Stomach (tissue), 9 donors: ENCODE measurements around the gene MBD4. TPM values are rescaled to one million over a fixed set of nuclear protein-coding genes. Genes with fewer than 3 reads are reported as not detected.

Experiments
- DNase-seq, 2 donors: peaks; one replicate each; pipeline versions ENCODE4 v3.0.0 to v3.0.0-alpha.2; 2013 to 2019
- H3K27ac ChIP-seq, 5 donors: fragments of 200-600 bp in 4 of 5; sonication (generic) in 4 of 5; one replicate each; pipeline ENCODE4 v1.5.1; 2013 to 2019; ENCODE audit warnings: mild to moderate bottlenecking in 1 of 5, moderate library complexity in 1 of 5
- H3K27me3 ChIP-seq, 3 donors: fragments of 200-600 bp; sonication (generic); one replicate each; pipeline ENCODE4 v1.5.1; 2017 to 2019; ENCODE audit warnings: mixed run types in 1 of 3
- H3K36me3 ChIP-seq, 4 donors: fragments of 200-600 bp; sonication (generic); 1 replicate in 3 of 4; 2 replicates in 1 of 4; pipeline ENCODE4 v1.5.1; 2016 to 2019
- H3K4me1 ChIP-seq, 4 donors: fragments of 200-600 bp; sonication (generic); one replicate each; pipeline ENCODE4 v1.5.1; 2016 to 2019
- H3K4me3 ChIP-seq, 4 donors: fragments of 200-600 bp; sonication (generic) in 3 of 4; one replicate each; pipeline ENCODE4 v1.5.1; 2016 to 2019; ENCODE audit warnings: mild to moderate bottlenecking in 1 of 4
- H3K9me3 ChIP-seq, 4 donors: fragments of 200-600 bp; sonication (generic); one replicate each; pipeline ENCODE4 v1.5.1; 2016 to 2019
- CTCF ChIP-seq, 7 experiments: fragments of 450-650 bp in 4 of 7; fragments of 200-600 bp in 3 of 7; sonication (generic) in 3 of 7; IDR thresholded peaks; one replicate each; pipeline ENCODE4 v1.5.1; 2016 to 2019; ENCODE audit warnings: antibody characterized with exemption in 7 of 7, control low read depth in 2 of 7, mild to moderate bottlenecking in 1 of 7
- EP300 ChIP-seq: sonication (generic); formaldehyde crosslinking; IDR thresholded peaks from one replicate; pipeline ENCODE4 v1.6.1; 2017; ENCODE audit warnings: antibody characterized with exemption
- POLR2A ChIP-seq, 4 donors: fragments of 450-650 bp; IDR thresholded peaks; one replicate each; pipeline ENCODE4 v1.6.1; 2016; ENCODE audit warnings: antibody characterized with exemption in 4 of 4, control low read depth in 2 of 4, mild to moderate bottlenecking in 1 of 4, moderate library complexity in 1 of 4
- POLR2AphosphoS5 ChIP-seq, 3 donors: sonication (generic); formaldehyde crosslinking; IDR thresholded peaks; one replicate each; pipeline ENCODE4 v1.6.1; 2016; ENCODE audit warnings: antibody characterized with exemption in 3 of 3
- WGBS, 5 donors: extraction: QIAGEN DNeasy Blood & Tissue Kit in 3 of 5; methylation state at CpG; one replicate each; pipeline versions ENCODE4 v1.1.5 to v1.1.7; 2013 to 2018; 5-methylcytosine and 5-hydroxymethylcytosine counted together
- intact Hi-C: fragments of 100-400 bp; cut with DNase I; formaldehyde crosslinking; loops from one replicate; pipeline ENCODE4 v1.15.1; 2023; ENCODE audit warnings: low total_unique reads
- polyA plus RNA-seq, 3 donors: library from polyadenylated mRNA; stranded (reverse); fragments of 200-250 nt; gene quantifications; one replicate each; pipeline ENCODE4 v1.2.3, GENCODE V29; 2013
- total RNA-seq, 5 donors: library from RNA; depleted of rRNA; stranded (reverse); fragments of >200 nt; gene quantifications; one replicate each; pipeline versions ENCODE4 v1.1.0 to v1.2.3, GENCODE V29; 2014 to 2016
- donor health status: healthy with polysubstance abuse.
- donor health status: Bipolar disorder and iron deficiency.
- donor health status: healthy.

The MBD4 gene
- total and polyA plus RNA-seq, 8 donors, result 5.8 to 74.1 (median 21.7) TPM

DNA sequence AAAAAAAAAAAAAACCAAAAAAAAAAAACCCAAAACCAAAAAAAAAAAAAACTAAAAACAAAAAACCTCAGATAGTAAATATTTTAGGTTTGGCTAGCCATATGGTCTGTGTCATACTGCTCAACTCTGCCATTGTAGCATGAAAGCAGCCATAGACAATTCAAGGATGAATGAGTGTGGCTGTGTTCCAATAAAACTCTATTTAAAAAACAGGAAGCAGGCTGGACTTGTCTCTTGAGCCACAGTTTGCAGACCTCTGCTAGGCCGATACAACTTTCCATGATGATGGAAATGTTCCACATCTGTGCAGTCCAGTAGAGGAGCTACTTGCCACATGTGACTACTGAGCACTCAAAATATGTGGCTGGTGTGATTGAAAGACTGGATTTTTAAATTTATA, 22.4 kb downstream of the MBD4 start:
- WGBS, 5 donors, result 44 to 78% (median 72%) methylated on average over 1 of the region's 1 CpG
- peak in 1 of 2 donors; percentile 80 for DNase-seq
- intact Hi-C loops, result no loop called here
- H3K27ac ChIP-seq, result peak overlapping the region in 1 of 5 donors; percentile 16
- no peaks in the 10 kb centered on the region for H3K27me3 ChIP-seq
- TF ChIP-seq EP300 (no peak), POLR2AphosphoS5 (IDR thresholded peaks at IDR 0.05) (no peak), CTCF (IDR thresholded peaks at IDR 0.05) (no peak), POLR2A (IDR thresholded peaks at IDR 0.05) (no peak)
- peaks cover 6 to 18% (median 10%) of the 10 kb centered on the region in 4 donors for H3K4me1 ChIP-seq
- H3K36me3 ChIP-seq, result no peaks in the 10 kb centered on the region
- no peaks in the 10 kb centered on the region for H3K9me3 ChIP-seq
- no peak overlapping the region for H3K4me3 ChIP-seq

DNA sequence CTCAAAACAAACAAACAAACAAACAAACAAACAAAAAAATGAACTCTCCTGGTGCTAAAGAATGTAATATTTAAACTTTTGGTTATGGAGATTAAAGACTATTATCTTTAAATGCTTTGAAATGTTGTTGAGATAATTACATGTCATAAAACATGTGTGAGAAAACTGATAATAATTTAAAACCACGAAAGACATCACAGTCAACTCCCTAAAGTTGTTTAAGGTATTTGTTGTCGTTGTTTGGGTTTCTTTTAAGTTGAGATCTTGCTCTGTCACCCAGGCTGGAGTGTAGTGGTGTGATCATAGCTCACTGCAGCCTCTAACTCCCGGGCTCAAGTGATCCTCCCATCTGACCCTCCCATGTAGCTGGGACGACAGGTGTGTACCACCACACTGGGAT, 23.3 kb downstream of the MBD4 start:
- intact Hi-C loops, result no loop called here
- 67 to 92% (median 85%) methylated on average over 4 of the region's 4 CpGs for WGBS, 5 donors

DNA sequence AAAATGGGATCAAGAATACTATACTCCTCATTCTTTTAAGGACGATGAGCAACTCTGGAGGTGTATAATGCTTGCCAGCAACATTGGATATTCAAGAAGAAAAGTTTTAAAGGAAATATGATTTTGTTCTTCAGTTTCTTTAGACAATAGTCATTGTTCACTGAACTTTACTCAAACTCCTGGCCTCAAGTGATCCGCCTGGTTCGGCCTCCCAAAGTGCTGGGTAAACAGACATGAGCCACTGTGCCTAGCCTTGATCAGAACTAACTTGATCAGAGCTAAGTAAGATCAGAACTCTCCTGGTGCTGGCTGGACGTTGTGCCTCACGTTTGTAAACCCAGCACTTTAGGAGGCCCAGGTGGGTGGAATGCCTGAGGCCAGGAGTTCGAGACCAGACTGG, 23.9 kb downstream of the MBD4 start:
- peaks cover 6 to 19% (median 10%) of the 10 kb centered on the region in 4 donors for H3K4me1 ChIP-seq
- no peak overlapping the region for H3K27ac ChIP-seq
- intact Hi-C loops, result no loop called here
- no peaks in the 10 kb centered on the region for H3K9me3 ChIP-seq
- no peak for TF ChIP-seq CTCF (IDR thresholded peaks at IDR 0.05)
- no peak for TF ChIP-seq POLR2AphosphoS5 (IDR thresholded peaks at IDR 0.05)
- no peak for TF ChIP-seq POLR2A (IDR thresholded peaks at IDR 0.05)
- no peaks in the 10 kb centered on the region for H3K27me3 ChIP-seq
- no peak overlapping the region for H3K4me3 ChIP-seq
- WGBS, 5 donors, result 65 to 90% (median 76%) methylated on average over 6 of the region's 6 CpGs
- no peak for DNase-seq
- H3K36me3 ChIP-seq, result no peaks in the 10 kb centered on the region

More for the DNA sequence above, 23.3 kb downstream of the MBD4 start:
- DNase-seq, result no peak
- Histone ChIP-seq H3K27ac (no peak overlapping the region), H3K36me3 (no peaks in the 10 kb centered on the region), H3K27me3 (no peaks in the 10 kb centered on the region), H3K4me3 (no peak overlapping the region), H3K9me3 (no peaks in the 10 kb centered on the region), H3K4me1 (peaks cover 6 to 19% (median 10%) of the 10 kb centered on the region in 4 donors)
- TF ChIP-seq CTCF (IDR thresholded peaks at IDR 0.05) (no peak), EP300 (no peak), POLR2A (IDR thresholded peaks at IDR 0.05) (no peak)

DNA sequence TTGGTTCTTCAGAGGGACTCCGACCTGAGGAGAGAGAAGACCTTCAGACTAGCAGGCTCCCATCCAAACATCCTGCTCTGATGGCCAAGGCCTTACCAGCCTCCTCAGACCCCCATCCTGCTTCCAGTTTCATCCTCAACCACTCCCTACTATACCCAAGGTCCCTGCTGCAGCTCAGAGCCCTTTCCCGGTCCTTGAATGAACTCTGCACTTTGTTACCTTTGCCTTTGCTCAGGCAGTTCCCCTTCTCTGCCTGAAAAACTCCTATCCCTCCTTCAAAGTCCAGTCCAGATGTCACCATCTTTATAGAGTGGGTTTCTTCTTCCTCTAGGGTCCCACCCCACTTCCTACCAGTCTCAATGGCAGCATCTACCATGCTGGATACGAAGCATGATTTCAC, 24.4 kb downstream of the MBD4 start:
- intact Hi-C loops, result no loop called here
- 32 to 91% (median 90%) methylated on average over 3 of the region's 3 CpGs for WGBS, 5 donors
- TF ChIP-seq POLR2AphosphoS5 (IDR thresholded peaks at IDR 0.05) (no peak), POLR2A (IDR thresholded peaks at IDR 0.05) (no peak), CTCF (IDR thresholded peaks at IDR 0.05) (no peak), EP300 (no peak)

More for the DNA sequence above, 24.4 kb downstream of the MBD4 start:
- H3K4me1 ChIP-seq, result peaks cover 6 to 19% (median 10%) of the 10 kb centered on the region in 4 donors
- no peaks in the 10 kb centered on the region for H3K27me3 ChIP-seq
- H3K27ac ChIP-seq, result no peak overlapping the region
- DNase-seq, result no peak
- no peak overlapping the region for H3K4me3 ChIP-seq
- no peaks in the 10 kb centered on the region for H3K36me3 ChIP-seq
- no peaks in the 10 kb centered on the region for H3K9me3 ChIP-seq
